ENCODE data around the gene CLDN22. TPM values are rescaled to one million over a fixed set of nuclear protein-coding genes. Genes with fewer than 3 reads are reported as not detected.

The CLDN22 gene
- total RNA-seq, 4 donors from 2014 or later, result 0.85 TPM; not detected in 3

GRCh38 chr4:183268556-183268955 is 51.5 kb downstream of the CLDN22 start:
- no peak overlapping the region for H3K4me3 ChIP-seq
- 87 to 97% methylated on average over 9 of the region's 9 CpGs for WGBS, 2 donors
- intact Hi-C loops (cut with DNase I), result loop anchor here (10.0 kb wide), 1 partner anchor 126 kb away; no protein-coding TSS in a partner anchor
- no peak for TF ChIP-seq POLR2A (IDR thresholded peaks at IDR 0.05)
- no peak for TF ChIP-seq CTCF (IDR thresholded peaks at IDR 0.05)
- no peak for DNase-seq
- no peaks in the 10 kb centered on the region for H3K27me3 ChIP-seq
- H3K36me3 ChIP-seq, result peaks cover 0 to 69% (median 0%) of the 10 kb centered on the region in 3 donors
- H3K27ac ChIP-seq, result no peak overlapping the region
- H3K9me3 ChIP-seq, result no peaks in the 10 kb centered on the region
- H3K4me1 ChIP-seq, result no peaks in the 10 kb centered on the region

Other genes starting within 250 kb of the CLDN22 start
- 10 to 100 TPM in 1 of 4 donors, 1 to 10 TPM in 3; 7.4 to 24.8 (median 8.0) TPM for gene WWC2, start 221.0 kb downstream of the CLDN22 start, total RNA-seq
- not detected for gene CLDN24, start 2.1 kb upstream of the CLDN22 start, total RNA-seq
- gene CDKN2AIP, start 124.4 kb upstream of the CLDN22 start, total RNA-seq, result 10 to 100 TPM; 20.3 to 33.5 (median 27.2) TPM
- gene ING2, start 184.8 kb upstream of the CLDN22 start, total RNA-seq, result 10 to 100 TPM in 3 of 4 donors, 1 to 10 TPM in 1; 8.1 to 19.3 (median 16.6) TPM